ENCODE data around the gene COG6.

COG6 gene

GRCh38 chr13:39655569-39656324 is at the start of gene COG6:
Gene COG6 (plus strand): TSS chr13:39655662. CDS start chr13:39655727, 65 bp downstream.
- peak; percentile 66 to 73 for DNase-seq (ENCODE audit: low read depth in 2 of 2)

- no peak for DNase-seq (ENCODE audit: low read depth in 2 of 2)
These were observed 49.7 kb upstream of the COG6 start for GRCh38 chr13:39605677-39606320.

- no peak for DNase-seq (ENCODE audit: low read depth in 2 of 2)
These were observed 47.6 kb upstream of the COG6 start for GRCh38 chr13:39607876-39608275.

GRCh38 chr13:39612023-39612637 is 43.3 kb upstream of the COG6 start:
- DNase-seq (ENCODE audit: low read depth in 2 of 2): peak in 1 of 2 experiments; percentile 47

GRCh38 chr13:39616087-39616694 is 39.3 kb upstream of the COG6 start:
- peak in 1 of 2 experiments; percentile 39 for DNase-seq (ENCODE audit: low read depth in 2 of 2)

- DNase-seq (ENCODE audit: low read depth in 2 of 2): no peak
These were observed 36.9 kb upstream of the COG6 start for GRCh38 chr13:39618561-39618960.

- DNase-seq (ENCODE audit: low read depth in 2 of 2): no peak
These were observed 32.0 kb upstream of the COG6 start for GRCh38 chr13:39623466-39623865.

GRCh38 chr13:39631307-39631706 is 24.2 kb upstream of the COG6 start:
- DNase-seq (ENCODE audit: low read depth in 2 of 2): no peak

- no peak for DNase-seq (ENCODE audit: low read depth in 2 of 2)
These were observed 22.5 kb upstream of the COG6 start for GRCh38 chr13:39632994-39633393.

- DNase-seq (ENCODE audit: low read depth in 2 of 2): no peak
These were observed 19.9 kb upstream of the COG6 start for GRCh38 chr13:39635564-39635963.

- DNase-seq (ENCODE audit: low read depth in 2 of 2): no peak
These were observed 17.6 kb upstream of the COG6 start for GRCh38 chr13:39637890-39638289.

- DNase-seq (ENCODE audit: low read depth in 2 of 2): no peak
These were observed 13.8 kb upstream of the COG6 start for GRCh38 chr13:39641645-39642044.

- no peak for DNase-seq (ENCODE audit: low read depth in 2 of 2)
These were observed 9.3 kb upstream of the COG6 start for GRCh38 chr13:39646122-39646521.

- DNase-seq (ENCODE audit: low read depth in 2 of 2): no peak
These were observed 357 bp upstream of the COG6 start for GRCh38 chr13:39655041-39655568.

GRCh38 chr13:39656325-39656677 is 839 bp downstream of the COG6 start:
- no peak for DNase-seq (ENCODE audit: low read depth in 2 of 2)

- no peak for DNase-seq (ENCODE audit: low read depth in 2 of 2)
These were observed 8.0 kb downstream of the COG6 start for GRCh38 chr13:39663508-39663907.

GRCh38 chr13:39663958-39664357 is 8.5 kb downstream of the COG6 start:
- DNase-seq (ENCODE audit: low read depth in 2 of 2): no peak

GRCh38 chr13:39665763-39666162 is 10.3 kb downstream of the COG6 start:
- no peak for DNase-seq (ENCODE audit: low read depth in 2 of 2)

- DNase-seq (ENCODE audit: low read depth in 2 of 2): no peak
These were observed 15.0 kb downstream of the COG6 start for GRCh38 chr13:39670445-39670844.

GRCh38 chr13:39672378-39673132 is 17.1 kb downstream of the COG6 start:
- DNase-seq (ENCODE audit: low read depth in 2 of 2): no peak

- DNase-seq (ENCODE audit: low read depth in 2 of 2): no peak
These were observed 20.4 kb downstream of the COG6 start for GRCh38 chr13:39675904-39676303.
